HG03469 (cell line): ENCODE results near the gene KCNQ1.

ENCODE experiments used
- ATAC-seq: cut with Tn5 transposase; IDR thresholded peaks from one replicate; pipeline ENCODE4 v1.9.1; 2021; ENCODE audit warnings: mild to moderate bottlenecking, moderate library complexity, moderate number of reproducible peaks; ENCODE audit not compliant: unreplicated experiment

Gene KCNQ1

GRCh38 chr11:2657697-2658284 lies 213.0 kb downstream of the KCNQ1 start:
- no peak for ATAC-seq

GRCh38 chr11:2660357-2660939 lies 215.6 kb downstream of the KCNQ1 start:
- no peak for ATAC-seq

- ATAC-seq: no peak
Observed at GRCh38 chr11:2661173-2662023, 216.6 kb downstream of the KCNQ1 start.

- ATAC-seq: no peak
Observed at GRCh38 chr11:2662024-2662312, 217.2 kb downstream of the KCNQ1 start.

GRCh38 chr11:2662430-2663299 lies 217.9 kb downstream of the KCNQ1 start:
- no peak for ATAC-seq

- no peak for ATAC-seq
Observed at GRCh38 chr11:2663506-2663905, 218.7 kb downstream of the KCNQ1 start.

GRCh38 chr11:2663915-2664314 lies 219.1 kb downstream of the KCNQ1 start:
- no peak for ATAC-seq

- ATAC-seq: no peak
Observed at GRCh38 chr11:2664376-2664775, 219.6 kb downstream of the KCNQ1 start.

- no peak for ATAC-seq
Observed at GRCh38 chr11:2664791-2665525, 220.2 kb downstream of the KCNQ1 start.

GRCh38 chr11:2665526-2666400 lies 221.0 kb downstream of the KCNQ1 start:
- ATAC-seq: no peak

- no peak for ATAC-seq
Observed at GRCh38 chr11:2666401-2666741, 221.6 kb downstream of the KCNQ1 start.

- ATAC-seq: no peak
Observed at GRCh38 chr11:2666828-2667570, 222.2 kb downstream of the KCNQ1 start.

- no peak for ATAC-seq
Observed at GRCh38 chr11:2667940-2668339, 223.1 kb downstream of the KCNQ1 start.

GRCh38 chr11:2668876-2669275 lies 224.1 kb downstream of the KCNQ1 start:
- no peak for ATAC-seq

- no peak for ATAC-seq
Observed at GRCh38 chr11:2669634-2670469, 225.0 kb downstream of the KCNQ1 start.

GRCh38 chr11:2670541-2671100 lies 225.8 kb downstream of the KCNQ1 start:
- no peak for ATAC-seq

GRCh38 chr11:2671748-2672147 lies 226.9 kb downstream of the KCNQ1 start:
- ATAC-seq: no peak
